Prostate gland (tissue), 2 donors: ENCODE data around the gene AFAP1. TPM values are rescaled to one million over a fixed set of nuclear protein-coding genes. Genes with fewer than 3 reads are reported as not detected.

ENCODE experiments used
- DNase-seq: peaks from one replicate; pipeline ENCODE4 v3.0.0-alpha.2; 2019; ENCODE audit warnings: low spot score
- H3K27ac ChIP-seq, 2 donors: fragments of 200-600 bp; sonication (generic); 2 replicates each; pipeline ENCODE4 v1.5.1; 2017 to 2019
- H3K27me3 ChIP-seq: fragments of 200-600 bp; sonication (generic); replicated peaks from 2 replicates; pipeline ENCODE4 v1.5.1; 2019; ENCODE audit not compliant: insufficient read depth
- H3K36me3 ChIP-seq, 2 donors: fragments of 200-600 bp; sonication (generic); 1 replicate in 1 of 2; 2 replicates in 1 of 2; pipeline versions ENCODE4 v1.5.1 to v1.8.1; 2017 to 2019
- H3K4me1 ChIP-seq: fragments of 200-600 bp; sonication (generic); replicated peaks from 2 replicates; pipeline ENCODE4 v1.5.1; 2019
- H3K4me3 ChIP-seq, 2 donors: fragments of 200-600 bp; sonication (generic); 2 replicates each; pipeline ENCODE4 v1.5.1; 2017 to 2019
- H3K9me3 ChIP-seq: fragments of 200-600 bp; sonication (generic); 2 replicates; pipeline ENCODE4 v1.5.1; 2017
- POLR2A ChIP-seq: fragments of 450-650 bp; IDR thresholded peaks from one replicate; pipeline ENCODE4 v1.6.1; 2016; ENCODE audit warnings: antibody characterized with exemption, mild to moderate bottlenecking
- POLR2AphosphoS5 ChIP-seq: sonication (generic); formaldehyde crosslinking; IDR thresholded peaks from one replicate; pipeline ENCODE4 v1.6.1; 2017; ENCODE audit warnings: antibody characterized with exemption
- WGBS: methylation state at CpG from one replicate; pipeline ENCODE4 v1.1.5; 2018; 5-methylcytosine and 5-hydroxymethylcytosine counted together
- intact Hi-C: fragments of 100-400 bp; cut with DNase I; formaldehyde crosslinking; loops from one replicate; pipeline ENCODE4 v1.14.2; 2022
- total RNA-seq, 2 donors: library from RNA; depleted of rRNA; stranded (reverse); fragments of >200 nt; gene quantifications; one replicate each; pipeline ENCODE4 v1.1.0, GENCODE V29; 2016
- TF ChIP-seq, protein P1 (sequence below), 4 experiments: fragments of 200-600 bp in 2 of 4; fragments of 450-650 bp in 2 of 4; sonication (generic) in 2 of 4; IDR thresholded peaks; 1 replicate in 3 of 4; 2 replicates in 1 of 4; pipeline ENCODE4 v1.5.1; 2016 to 2019; ENCODE audit warnings: antibody characterized with exemption in 4 of 4, mild to moderate bottlenecking in 2 of 4, moderate library complexity in 2 of 4

AFAP1 gene
- total RNA-seq, 2 donors from 2014 or later: 17.5 to 19.8 TPM

DNA sequence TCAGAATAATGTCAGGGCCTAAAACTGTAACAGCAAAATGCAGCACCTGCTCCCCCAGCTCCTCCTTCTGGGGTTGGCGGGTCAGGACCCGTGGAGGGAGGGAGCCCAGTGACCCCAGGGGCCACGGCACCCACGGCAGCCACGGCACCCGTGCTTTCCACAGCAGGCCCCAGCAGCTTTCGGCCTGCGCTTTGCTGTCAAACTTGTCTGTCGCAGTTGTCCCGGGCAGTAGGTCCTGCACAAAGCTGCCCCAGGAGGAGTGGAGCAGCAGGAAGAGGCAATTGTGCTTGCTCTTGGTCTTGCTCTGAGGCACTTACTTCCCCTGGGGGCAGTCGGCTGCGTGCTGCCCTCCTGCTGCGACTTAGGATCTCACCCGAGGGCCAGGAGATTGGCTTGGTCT is 183.6 kb downstream of the AFAP1 start:
- Histone ChIP-seq H3K4me1 (peaks cover 7% of the 10 kb centered on the region), H3K27me3 (no peaks in the 10 kb centered on the region), H3K9me3 (no peaks in the 10 kb centered on the region), H3K27ac (no peak overlapping the region), H3K4me3 (no peak overlapping the region), H3K36me3 (no peaks in the 10 kb centered on the region)
- intact Hi-C loops: no loop called here
- no peak for DNase-seq
- 97% methylated on average over 9 of the region's 14 CpGs for WGBS
- TF ChIP-seq, protein P1, sequence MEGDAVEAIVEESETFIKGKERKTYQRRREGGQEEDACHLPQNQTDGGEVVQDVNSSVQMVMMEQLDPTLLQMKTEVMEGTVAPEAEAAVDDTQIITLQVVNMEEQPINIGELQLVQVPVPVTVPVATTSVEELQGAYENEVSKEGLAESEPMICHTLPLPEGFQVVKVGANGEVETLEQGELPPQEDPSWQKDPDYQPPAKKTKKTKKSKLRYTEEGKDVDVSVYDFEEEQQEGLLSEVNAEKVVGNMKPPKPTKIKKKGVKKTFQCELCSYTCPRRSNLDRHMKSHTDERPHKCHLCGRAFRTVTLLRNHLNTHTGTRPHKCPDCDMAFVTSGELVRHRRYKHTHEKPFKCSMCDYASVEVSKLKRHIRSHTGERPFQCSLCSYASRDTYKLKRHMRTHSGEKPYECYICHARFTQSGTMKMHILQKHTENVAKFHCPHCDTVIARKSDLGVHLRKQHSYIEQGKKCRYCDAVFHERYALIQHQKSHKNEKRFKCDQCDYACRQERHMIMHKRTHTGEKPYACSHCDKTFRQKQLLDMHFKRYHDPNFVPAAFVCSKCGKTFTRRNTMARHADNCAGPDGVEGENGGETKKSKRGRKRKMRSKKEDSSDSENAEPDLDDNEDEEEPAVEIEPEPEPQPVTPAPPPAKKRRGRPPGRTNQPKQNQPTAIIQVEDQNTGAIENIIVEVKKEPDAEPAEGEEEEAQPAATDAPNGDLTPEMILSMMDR (IDR thresholded peaks at IDR 0.05): no peak
- no peak for TF ChIP-seq POLR2AphosphoS5
- TF ChIP-seq POLR2A: no peak

DNA sequence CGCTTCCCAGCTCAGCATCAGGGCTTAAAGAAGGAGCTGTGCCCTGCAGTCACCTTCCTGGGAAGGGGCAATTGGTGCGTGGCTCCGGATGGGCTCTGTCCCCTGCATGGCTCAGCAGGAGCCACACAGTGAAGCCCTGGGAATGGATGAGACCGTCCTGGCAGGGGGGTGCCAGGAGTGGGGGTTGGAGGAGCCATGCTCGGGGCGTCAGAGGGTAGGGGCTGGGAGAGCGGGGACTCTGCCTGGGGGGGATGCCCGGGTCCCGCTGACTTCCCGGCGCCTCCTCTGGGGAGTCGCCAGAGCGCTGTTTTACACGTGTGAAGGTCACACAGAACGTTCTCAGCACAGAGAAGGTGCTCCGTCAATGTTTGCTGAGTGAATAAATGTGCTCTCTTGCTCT is 184.1 kb downstream of the AFAP1 start:
- no peak for DNase-seq
- no peak for TF ChIP-seq POLR2A
- no peak for TF ChIP-seq POLR2AphosphoS5
- TF ChIP-seq, protein P1 (IDR thresholded peaks at IDR 0.05): no peak
- Histone ChIP-seq H3K36me3 (no peaks in the 10 kb centered on the region), H3K9me3 (no peaks in the 10 kb centered on the region), H3K27me3 (no peaks in the 10 kb centered on the region), H3K4me3 (no peak overlapping the region), H3K27ac (no peak overlapping the region), H3K4me1 (peaks cover 7% of the 10 kb centered on the region)
- 86% methylated on average over 16 of the region's 16 CpGs for WGBS
- intact Hi-C loops: no loop called here

DNA sequence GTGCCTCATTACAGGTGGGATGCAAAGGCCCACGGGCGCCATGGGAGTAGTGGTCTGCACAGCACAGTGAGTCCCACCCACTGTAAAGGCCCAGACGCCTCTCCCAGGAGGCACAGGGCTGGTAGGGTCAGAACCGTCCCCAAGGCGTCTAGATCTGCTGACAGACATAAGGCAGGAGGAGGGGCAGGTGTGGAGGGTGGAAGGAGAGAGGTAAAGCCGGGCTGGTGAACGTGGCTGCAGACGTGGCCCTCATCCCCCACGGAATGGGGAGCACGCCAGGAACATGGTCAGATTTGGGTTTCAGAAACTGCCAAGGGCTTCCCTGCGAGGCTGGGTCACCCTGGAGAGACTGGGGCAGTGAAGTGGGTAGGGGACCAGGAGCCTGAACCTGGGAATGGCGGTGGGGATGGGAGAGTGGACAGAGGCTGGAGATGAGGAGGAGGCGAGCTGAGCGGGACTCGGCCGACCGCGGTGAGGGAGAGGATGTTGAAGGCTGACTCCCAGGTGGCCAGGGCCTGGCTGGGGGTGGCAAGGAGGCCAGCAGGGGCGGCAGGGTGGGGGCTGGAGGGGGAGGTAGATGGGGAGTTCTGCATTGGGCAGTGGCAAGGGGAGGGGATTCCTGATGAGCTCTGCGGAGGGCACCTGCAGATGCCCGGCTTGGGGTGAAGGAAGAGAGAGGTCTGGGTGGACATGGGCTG is 184.9 kb downstream of the AFAP1 start:
- H3K27me3 ChIP-seq: no peaks in the 10 kb centered on the region
- 94% methylated on average over 21 of the region's 21 CpGs for WGBS
- peaks cover 7% of the 10 kb centered on the region for H3K4me1 ChIP-seq
- TF ChIP-seq, protein P1 (IDR thresholded peaks at IDR 0.05): no peak
- no peak for TF ChIP-seq POLR2AphosphoS5
- no peaks in the 10 kb centered on the region for H3K9me3 ChIP-seq
- no peak overlapping the region for H3K27ac ChIP-seq
- no peak for DNase-seq
- no peaks in the 10 kb centered on the region for H3K36me3 ChIP-seq
- intact Hi-C loops: no loop called here
- H3K4me3 ChIP-seq: no peak overlapping the region

DNA sequence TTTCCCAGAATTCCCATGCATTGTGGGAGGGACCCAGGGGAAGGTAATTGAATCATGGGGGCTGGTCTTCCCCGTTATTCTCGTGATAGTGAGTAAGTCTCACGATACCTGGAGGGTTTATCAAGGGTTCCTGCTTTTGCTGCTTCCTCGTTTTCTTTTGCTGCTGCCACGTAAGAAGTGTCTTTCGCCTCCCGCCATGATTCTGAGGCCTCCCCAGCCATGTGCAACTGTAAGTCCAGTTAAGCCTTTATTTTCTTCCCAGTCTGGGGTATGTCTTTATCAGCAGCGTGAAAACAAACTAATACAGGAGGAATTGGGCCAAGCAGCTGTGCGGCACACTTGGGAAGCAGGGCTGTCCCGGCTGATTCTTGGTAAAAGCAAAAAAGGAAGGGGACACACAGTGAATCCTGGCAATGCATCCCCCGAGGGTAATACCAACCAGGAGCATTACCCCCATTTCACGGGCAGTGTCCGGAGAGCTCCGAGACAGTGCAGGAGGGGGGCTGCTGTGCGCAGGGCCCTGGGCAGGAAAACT is 185.7 kb downstream of the AFAP1 start:
- whole genome bisulfite sequencing: 92% methylated on average over 15 of the region's 15 CpGs
- no peak overlapping the region for H3K4me3 ChIP-seq
- H3K4me1 ChIP-seq: peaks cover 7% of the 10 kb centered on the region
- H3K36me3 ChIP-seq: no peaks in the 10 kb centered on the region
- H3K9me3 ChIP-seq: no peaks in the 10 kb centered on the region
- no peak for DNase-seq
- intact Hi-C loops: no loop called here
- no peak overlapping the region for H3K27ac ChIP-seq
- no peaks in the 10 kb centered on the region for H3K27me3 ChIP-seq
- TF ChIP-seq POLR2A (no peak), POLR2AphosphoS5 (no peak)
- TF ChIP-seq, protein P1 (IDR thresholded peaks at IDR 0.05): no peak

DNA sequence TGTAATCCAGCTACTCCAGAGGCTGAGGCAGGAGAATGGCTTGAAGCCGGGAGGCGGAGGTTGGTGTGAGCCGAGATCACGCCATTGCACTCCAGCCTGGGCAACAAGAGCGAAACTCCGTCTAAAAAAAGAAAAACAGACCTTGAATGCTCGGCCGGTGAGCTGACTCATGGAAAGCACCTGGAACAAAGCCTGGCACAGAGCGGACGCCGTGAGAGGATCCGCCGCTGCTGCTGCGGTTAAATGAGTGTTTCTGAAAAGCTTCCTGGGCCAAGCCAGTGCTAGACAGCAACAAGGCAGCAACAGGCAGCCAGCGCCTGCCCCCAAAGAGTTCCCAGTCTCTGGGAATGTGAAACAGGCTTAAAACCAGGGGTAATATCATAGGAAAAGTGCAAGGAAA is 186.4 kb downstream of the AFAP1 start:
- no peak overlapping the region for H3K4me3 ChIP-seq
- H3K9me3 ChIP-seq: no peaks in the 10 kb centered on the region
- no peak for DNase-seq
- peaks cover 7% of the 10 kb centered on the region for H3K4me1 ChIP-seq
- no peaks in the 10 kb centered on the region for H3K27me3 ChIP-seq
- no peak overlapping the region for H3K27ac ChIP-seq
- WGBS: 80% methylated on average over 15 of the region's 15 CpGs
- TF ChIP-seq POLR2A: no peak
- H3K36me3 ChIP-seq: no peaks in the 10 kb centered on the region
- intact Hi-C loops: no loop called here
